ENCODE results near the gene AKR1C4.

AKR1C4 gene

DNA sequence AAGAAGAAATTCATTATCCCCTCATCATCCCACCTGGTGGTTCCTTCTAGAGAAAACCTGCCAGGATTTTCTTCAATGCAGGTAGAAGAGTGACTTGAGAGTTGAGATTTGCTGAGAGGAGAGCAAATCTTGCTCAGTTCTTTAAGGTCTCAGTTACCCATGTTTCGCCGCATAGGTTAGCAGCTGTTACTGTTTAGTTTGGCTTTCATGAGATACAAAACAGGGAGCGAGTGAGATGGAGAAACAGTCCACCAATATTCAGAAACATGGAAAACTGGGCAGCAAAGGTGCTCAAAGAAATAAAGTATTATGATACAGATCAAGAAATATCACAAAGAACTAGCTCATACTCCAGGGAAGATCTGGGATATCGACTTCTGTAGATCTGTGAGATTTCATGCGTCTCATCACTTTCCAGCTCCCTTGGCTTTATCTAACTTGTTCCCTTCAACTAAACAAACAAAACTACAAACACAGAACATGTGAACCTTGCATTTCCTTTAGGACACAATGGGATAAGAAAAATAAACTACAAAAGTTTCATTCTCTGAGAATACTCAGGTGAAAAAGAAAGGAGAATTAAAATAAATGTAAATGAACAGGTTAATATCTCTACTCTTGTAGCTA lies 63.4 kb downstream of the AKR1C4 start:
- Histone ChIP-seq H3K36me3 (ENCODE audit: insufficient read depth, low read length) (no peaks in the 10 kb centered on the region), H3K4me1 (ENCODE audit: insufficient read depth, low read length) (no peaks in the 10 kb centered on the region), H3K9me3 (ENCODE audit: insufficient read depth, low read length, severe bottlenecking) (peaks cover 7% of the 10 kb centered on the region), H4K20me1 (ENCODE audit: insufficient read depth, low read length) (no peaks in the 10 kb centered on the region), H2AFZ (ENCODE audit: low read depth, low read length) (no peak overlapping the region), H3K79me2 (ENCODE audit: insufficient read depth, low read length) (no peaks in the 10 kb centered on the region), H3K9ac (ENCODE audit: low read depth, low read length) (no peak overlapping the region), H3K4me2 (ENCODE audit: insufficient read depth, low read length) (no peak overlapping the region), H3K27ac (ENCODE audit: low read length) (no peak overlapping the region), H3K27me3 (ENCODE audit: insufficient read depth, low read length, poor library complexity) (no peaks in the 10 kb centered on the region), H3K4me3 (ENCODE audit: low read depth in 1 of 2, low read length in 2 of 2) (no peak overlapping the region)
- no peak for DNase-seq
- no peak for TF ChIP-seq EZH2 (IDR thresholded peaks at IDR 0.05; ENCODE audit: borderline replicate concordance, low read depth, low read length, severe bottlenecking)
- TF ChIP-seq, protein P1, sequence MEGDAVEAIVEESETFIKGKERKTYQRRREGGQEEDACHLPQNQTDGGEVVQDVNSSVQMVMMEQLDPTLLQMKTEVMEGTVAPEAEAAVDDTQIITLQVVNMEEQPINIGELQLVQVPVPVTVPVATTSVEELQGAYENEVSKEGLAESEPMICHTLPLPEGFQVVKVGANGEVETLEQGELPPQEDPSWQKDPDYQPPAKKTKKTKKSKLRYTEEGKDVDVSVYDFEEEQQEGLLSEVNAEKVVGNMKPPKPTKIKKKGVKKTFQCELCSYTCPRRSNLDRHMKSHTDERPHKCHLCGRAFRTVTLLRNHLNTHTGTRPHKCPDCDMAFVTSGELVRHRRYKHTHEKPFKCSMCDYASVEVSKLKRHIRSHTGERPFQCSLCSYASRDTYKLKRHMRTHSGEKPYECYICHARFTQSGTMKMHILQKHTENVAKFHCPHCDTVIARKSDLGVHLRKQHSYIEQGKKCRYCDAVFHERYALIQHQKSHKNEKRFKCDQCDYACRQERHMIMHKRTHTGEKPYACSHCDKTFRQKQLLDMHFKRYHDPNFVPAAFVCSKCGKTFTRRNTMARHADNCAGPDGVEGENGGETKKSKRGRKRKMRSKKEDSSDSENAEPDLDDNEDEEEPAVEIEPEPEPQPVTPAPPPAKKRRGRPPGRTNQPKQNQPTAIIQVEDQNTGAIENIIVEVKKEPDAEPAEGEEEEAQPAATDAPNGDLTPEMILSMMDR (IDR thresholded peaks at IDR 0.05; ENCODE audit: borderline replicate concordance, extremely low read depth, low read length, poor library complexity, severe bottlenecking), result no peak
- no peak for ATAC-seq (ENCODE audit: insufficient read depth, low read depth)

DNA sequence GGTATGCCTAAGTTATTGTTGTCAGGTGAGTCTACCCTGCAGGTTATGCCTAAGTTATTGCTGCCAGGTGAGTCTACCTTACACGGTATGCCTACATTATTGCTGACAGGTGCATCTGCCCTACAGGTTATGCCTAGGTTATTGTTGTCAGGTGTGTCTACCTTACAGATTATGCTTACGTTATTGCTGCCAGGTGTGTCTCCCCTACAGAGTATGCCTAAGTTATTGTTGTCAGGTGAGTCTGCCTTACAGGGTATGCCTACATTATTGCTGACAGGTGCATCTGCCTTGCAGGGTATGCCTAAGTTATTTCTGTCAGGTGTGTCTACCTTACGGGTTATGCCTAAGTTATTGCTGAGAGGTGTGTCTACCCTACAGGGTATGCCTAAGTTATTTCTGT lies 64.2 kb downstream of the AKR1C4 start:
- H2AFZ ChIP-seq (ENCODE audit: low read depth, low read length), result no peak overlapping the region
- no peak overlapping the region for H3K4me2 ChIP-seq (ENCODE audit: insufficient read depth, low read length)
- DNase-seq (no peak), ATAC-seq (ENCODE audit: insufficient read depth, low read depth) (no peak)
- H3K27ac ChIP-seq (ENCODE audit: low read length), result no peak overlapping the region
- no peaks in the 10 kb centered on the region for H3K4me1 ChIP-seq (ENCODE audit: insufficient read depth, low read length)
- no peak overlapping the region for H3K9ac ChIP-seq (ENCODE audit: low read depth, low read length)
- peaks cover 7% of the 10 kb centered on the region for H3K9me3 ChIP-seq (ENCODE audit: insufficient read depth, low read length, severe bottlenecking)
- H3K36me3 ChIP-seq (ENCODE audit: insufficient read depth, low read length), result no peaks in the 10 kb centered on the region
- no peaks in the 10 kb centered on the region for H3K27me3 ChIP-seq (ENCODE audit: insufficient read depth, low read length, poor library complexity)
- no peak for TF ChIP-seq EZH2 (IDR thresholded peaks at IDR 0.05; ENCODE audit: borderline replicate concordance, low read depth, low read length, severe bottlenecking)
- TF ChIP-seq, protein P1 (IDR thresholded peaks at IDR 0.05; ENCODE audit: borderline replicate concordance, extremely low read depth, low read length, poor library complexity, severe bottlenecking), result no peak
- no peak overlapping the region for H3K4me3 ChIP-seq (ENCODE audit: low read depth in 1 of 2, low read length in 2 of 2)
- H4K20me1 ChIP-seq (ENCODE audit: insufficient read depth, low read length), result no peaks in the 10 kb centered on the region
- no peaks in the 10 kb centered on the region for H3K79me2 ChIP-seq (ENCODE audit: insufficient read depth, low read length)

DNA sequence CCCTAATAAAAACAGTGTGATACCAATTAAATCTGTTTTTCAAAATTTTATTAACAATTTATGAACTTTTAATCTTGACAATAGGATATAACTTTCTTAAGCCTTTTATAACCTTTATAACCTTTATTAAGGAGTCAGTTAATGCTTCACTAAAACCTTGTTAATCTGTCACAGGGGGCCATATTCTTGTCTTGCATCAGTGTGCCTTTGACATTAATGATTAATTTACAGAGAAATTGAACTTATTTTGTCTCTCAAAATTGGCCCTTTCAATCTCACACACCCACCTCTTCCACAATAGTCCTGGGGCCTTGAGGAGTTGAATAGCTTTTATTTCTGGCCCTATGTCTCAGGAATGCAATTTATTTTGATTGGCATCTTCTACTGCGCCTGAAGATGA lies 68.5 kb downstream of the AKR1C4 start:
- no peak overlapping the region for H3K27ac ChIP-seq (ENCODE audit: low read length)
- peaks cover 12% of the 10 kb centered on the region for H3K9me3 ChIP-seq (ENCODE audit: insufficient read depth, low read length, severe bottlenecking)
- H3K36me3 ChIP-seq (ENCODE audit: insufficient read depth, low read length), result no peaks in the 10 kb centered on the region
- H4K20me1 ChIP-seq (ENCODE audit: insufficient read depth, low read length), result no peaks in the 10 kb centered on the region
- no peaks in the 10 kb centered on the region for H3K79me2 ChIP-seq (ENCODE audit: insufficient read depth, low read length)
- H3K4me1 ChIP-seq (ENCODE audit: insufficient read depth, low read length), result no peaks in the 10 kb centered on the region
- ATAC-seq (ENCODE audit: insufficient read depth, low read depth) (no peak), DNase-seq (no peak)
- no peak overlapping the region for H3K4me3 ChIP-seq (ENCODE audit: low read depth in 1 of 2, low read length in 2 of 2)
- no peak for TF ChIP-seq EZH2 (IDR thresholded peaks at IDR 0.05; ENCODE audit: borderline replicate concordance, low read depth, low read length, severe bottlenecking)
- TF ChIP-seq, protein P1 (IDR thresholded peaks at IDR 0.05; ENCODE audit: borderline replicate concordance, extremely low read depth, low read length, poor library complexity, severe bottlenecking), result no peak
- H3K9ac ChIP-seq (ENCODE audit: low read depth, low read length), result no peak overlapping the region
- no peaks in the 10 kb centered on the region for H3K27me3 ChIP-seq (ENCODE audit: insufficient read depth, low read length, poor library complexity)
- H3K4me2 ChIP-seq (ENCODE audit: insufficient read depth, low read length), result no peak overlapping the region
- H2AFZ ChIP-seq (ENCODE audit: low read depth, low read length), result no peak overlapping the region
